Tibial nerve (tissue), 4 donors: Measurements from ENCODE around the gene BAK1.

Source experiments
- EP300 ChIP-seq, 2 donors: sonication (generic); formaldehyde crosslinking; IDR thresholded peaks; one replicate each; pipeline ENCODE4 v1.6.1; 2017; ENCODE audit warnings: antibody characterized with exemption in 2 of 2, mild to moderate bottlenecking in 1 of 2
- TF ChIP-seq, protein P1 (sequence below), 5 experiments: fragments of 200-600 bp in 3 of 5; fragments of 450-650 bp in 2 of 5; sonication (generic) in 3 of 5; IDR thresholded peaks; one replicate each; pipeline ENCODE4 v1.5.1; 2016 to 2019; ENCODE audit warnings: antibody characterized with exemption in 5 of 5, mild to moderate bottlenecking in 3 of 5, moderate library complexity in 2 of 5

DNA sequence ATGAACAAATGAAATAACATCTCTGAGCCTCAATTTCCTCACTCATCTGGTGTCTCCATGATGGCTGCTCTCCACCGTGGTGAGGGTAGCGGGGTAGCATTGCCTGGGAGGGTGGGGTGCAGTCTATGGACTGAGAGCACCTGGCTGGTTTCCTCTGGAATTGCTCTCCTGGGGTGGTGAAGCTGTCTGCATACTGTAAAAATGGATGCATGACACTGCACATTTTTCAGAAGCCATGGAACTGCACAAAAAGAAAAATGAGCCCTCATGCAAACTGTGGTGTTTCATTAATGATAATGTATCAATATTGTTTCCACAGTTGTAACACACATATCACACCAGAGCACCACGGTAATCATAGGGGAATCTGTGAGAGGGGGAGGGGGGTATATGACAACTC lies 28.9 kb upstream of the BAK1 start:
- TF ChIP-seq EP300 (IDR thresholded peaks at IDR 0.05) = no peak
- TF ChIP-seq, protein P1, sequence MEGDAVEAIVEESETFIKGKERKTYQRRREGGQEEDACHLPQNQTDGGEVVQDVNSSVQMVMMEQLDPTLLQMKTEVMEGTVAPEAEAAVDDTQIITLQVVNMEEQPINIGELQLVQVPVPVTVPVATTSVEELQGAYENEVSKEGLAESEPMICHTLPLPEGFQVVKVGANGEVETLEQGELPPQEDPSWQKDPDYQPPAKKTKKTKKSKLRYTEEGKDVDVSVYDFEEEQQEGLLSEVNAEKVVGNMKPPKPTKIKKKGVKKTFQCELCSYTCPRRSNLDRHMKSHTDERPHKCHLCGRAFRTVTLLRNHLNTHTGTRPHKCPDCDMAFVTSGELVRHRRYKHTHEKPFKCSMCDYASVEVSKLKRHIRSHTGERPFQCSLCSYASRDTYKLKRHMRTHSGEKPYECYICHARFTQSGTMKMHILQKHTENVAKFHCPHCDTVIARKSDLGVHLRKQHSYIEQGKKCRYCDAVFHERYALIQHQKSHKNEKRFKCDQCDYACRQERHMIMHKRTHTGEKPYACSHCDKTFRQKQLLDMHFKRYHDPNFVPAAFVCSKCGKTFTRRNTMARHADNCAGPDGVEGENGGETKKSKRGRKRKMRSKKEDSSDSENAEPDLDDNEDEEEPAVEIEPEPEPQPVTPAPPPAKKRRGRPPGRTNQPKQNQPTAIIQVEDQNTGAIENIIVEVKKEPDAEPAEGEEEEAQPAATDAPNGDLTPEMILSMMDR (IDR thresholded peaks at IDR 0.05) = no peak
